DMS 273 (cell line): ENCODE results near the gene DYNLT2B.
A peak's percentile ranks its signal among the peaks of the same experiment; 100 is the strongest.
"Not testable (repeated sequence)": the region's sequence is repeated elsewhere in the genome, so short reads cannot be mapped to it uniquely, and the experiment has no call there.

Experiments used
- DNase-seq: peaks from one replicate; lab custom pipeline; 2025; ENCODE audit not compliant: unreplicated experiment; lab: John Stamatoyannopoulos, UW

The DYNLT2B gene

DNA sequence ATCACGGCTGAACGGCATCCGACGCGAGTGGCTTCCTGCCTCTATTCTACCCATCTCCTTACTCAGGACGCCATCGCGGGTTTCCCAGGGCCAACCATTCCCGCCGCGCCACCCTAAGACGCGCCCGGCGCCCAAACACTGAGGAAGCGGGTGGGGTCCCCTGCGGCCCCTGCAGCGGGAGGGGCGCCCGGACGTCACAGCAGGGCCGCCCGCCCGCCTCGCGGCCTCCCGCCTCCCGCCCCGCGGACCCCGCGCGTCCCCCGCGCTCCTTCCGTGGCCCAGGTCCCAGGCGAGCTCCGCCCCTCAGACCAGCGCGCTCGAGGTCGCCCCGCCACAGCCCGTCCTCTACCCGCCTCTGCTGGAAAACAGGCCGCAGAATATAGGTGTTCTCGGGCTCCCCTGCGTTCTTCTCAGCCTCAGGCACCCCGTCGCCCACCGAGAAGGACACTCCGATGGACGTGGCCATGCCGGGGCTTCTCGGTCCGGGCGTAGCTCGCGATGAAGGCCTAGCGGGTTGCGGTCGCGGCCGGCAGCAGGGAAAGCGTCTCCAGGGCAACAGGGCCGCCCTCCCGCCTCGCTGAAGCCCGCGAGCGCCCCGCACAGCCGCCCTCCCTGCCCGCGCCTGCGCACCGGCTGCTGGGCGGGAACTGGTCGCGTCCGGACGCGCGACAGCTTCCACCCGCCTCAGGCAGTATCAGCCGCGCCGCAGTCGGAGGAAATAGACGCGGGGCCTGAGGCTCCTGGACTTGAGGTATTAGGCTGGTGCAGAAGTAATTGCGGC, at the start of gene DYNLT2B:
DYNLT2B (minus strand) TSS at position 554 of the 781 bp plus-strand sequence; CDS start at position 466, 88 bp downstream.
- peak; percentile 98 for DNase-seq

DNA sequence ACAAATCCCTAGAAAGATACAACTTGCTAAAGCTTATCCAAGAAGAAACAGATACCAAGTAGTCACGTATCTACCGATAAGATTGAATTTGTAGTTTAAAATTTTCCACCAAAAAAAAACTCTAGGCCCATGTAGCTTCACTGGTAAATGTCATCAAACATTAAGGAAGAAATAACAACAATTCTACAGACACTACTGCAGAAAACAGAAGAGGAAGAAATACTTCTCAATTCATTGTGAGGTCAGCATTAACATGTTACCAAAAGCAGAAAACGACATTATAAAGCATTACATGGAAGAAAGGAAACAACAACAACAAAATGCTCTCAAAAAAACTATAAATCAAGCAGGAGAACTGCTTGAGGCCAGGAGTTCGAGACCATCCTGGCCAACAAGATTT, 47.7 kb upstream of the DYNLT2B start:
- DNase-seq = no peak

DNA sequence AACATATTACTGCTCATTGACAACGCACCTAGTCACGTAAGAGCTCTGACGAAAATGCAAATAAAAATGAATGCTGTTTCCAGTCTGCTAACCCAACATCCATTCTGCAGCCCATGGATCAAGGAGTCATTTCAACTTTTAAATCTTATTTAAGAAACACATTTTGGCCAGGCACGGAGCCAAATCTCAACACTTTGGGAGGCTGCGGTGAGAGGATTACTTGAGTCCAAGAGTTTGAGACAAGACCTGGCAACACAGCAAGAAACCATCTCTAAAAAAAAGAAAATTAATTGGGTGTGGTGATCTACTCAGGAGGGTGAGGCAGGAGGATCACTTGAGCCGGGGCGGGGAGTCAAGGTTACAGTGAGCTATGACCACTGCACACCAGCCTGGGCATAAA, 42.5 kb upstream of the DYNLT2B start:
- no peak for DNase-seq

DNA sequence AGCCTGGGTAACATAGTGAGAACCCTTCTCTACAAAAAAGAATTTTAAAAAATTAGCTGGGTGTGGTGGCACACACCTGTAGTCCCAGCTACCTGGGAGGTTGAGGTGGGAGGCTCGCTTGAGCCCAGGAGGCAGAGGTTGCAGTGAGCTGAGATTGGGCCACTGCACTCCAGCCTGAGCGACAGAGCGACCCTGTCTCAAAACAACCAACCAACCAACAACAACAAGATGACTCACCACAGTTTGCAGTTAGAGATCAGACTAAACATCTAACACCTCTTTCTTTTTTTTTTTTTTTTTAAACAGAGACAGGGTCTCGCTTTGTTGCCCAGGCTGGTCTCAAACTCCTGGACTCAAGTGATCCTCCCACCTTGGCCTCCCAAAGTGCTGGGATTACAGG, 40.5 kb upstream of the DYNLT2B start:
- not testable (repeated sequence) for DNase-seq

DNA sequence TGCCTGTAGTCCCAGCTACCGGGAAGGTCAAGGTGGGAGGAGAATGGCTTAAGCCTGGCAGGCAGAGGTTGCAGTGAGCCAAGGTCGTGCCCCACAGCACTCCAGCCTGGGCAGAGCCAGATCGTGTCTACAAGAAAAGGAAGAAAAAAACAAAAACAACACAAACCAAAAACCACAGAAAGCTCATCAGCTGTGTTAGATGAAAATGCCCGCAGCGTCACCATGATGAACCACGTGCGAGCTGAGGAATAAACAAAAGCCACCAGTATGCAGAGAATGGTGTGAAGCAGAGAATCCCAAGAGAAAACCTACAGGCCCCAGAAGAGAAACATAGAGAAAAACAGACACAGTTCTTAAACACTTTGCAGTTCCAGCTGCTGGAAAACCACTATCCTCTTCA, 39.9 kb upstream of the DYNLT2B start:
- DNase-seq = no peak

DNA sequence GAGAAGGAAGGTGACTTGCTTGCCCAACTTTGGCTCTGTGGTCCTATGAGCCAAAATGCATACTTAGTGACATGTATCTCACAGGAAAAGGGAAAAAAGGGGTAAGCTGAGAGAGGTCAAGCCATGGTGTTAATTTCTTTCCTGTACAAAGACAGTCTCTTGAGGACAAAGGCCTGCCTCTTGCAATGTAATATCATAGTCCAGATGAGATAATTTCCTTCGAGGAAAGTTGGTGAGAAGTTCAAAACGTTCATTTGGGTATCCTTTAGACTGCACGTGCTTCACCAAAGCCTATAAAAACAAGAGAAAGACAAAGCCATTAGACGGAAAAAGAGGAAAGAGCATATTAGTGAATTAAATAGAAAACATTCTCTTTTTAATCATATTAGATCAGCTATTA, 38.5 kb upstream of the DYNLT2B start:
- DNase-seq = no peak

DNA sequence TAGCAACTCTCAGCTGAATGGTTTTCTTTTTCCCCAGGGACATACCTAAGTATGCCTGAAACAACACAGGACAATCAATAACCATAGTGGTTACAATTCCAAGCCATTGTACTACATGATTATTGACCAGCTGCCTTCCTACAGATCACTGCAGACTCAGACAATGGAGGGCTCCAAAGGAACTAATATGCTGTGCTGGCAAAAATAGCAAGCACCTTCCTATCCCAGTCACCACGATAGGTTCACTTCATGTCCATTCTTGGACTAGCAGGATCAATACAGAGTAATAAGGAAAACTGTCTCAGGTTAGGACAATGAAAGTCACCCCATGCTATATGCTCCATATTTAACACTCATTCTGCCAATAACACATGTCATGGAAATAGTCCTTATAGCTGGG, 37.6 kb upstream of the DYNLT2B start:
- no peak for DNase-seq

DNA sequence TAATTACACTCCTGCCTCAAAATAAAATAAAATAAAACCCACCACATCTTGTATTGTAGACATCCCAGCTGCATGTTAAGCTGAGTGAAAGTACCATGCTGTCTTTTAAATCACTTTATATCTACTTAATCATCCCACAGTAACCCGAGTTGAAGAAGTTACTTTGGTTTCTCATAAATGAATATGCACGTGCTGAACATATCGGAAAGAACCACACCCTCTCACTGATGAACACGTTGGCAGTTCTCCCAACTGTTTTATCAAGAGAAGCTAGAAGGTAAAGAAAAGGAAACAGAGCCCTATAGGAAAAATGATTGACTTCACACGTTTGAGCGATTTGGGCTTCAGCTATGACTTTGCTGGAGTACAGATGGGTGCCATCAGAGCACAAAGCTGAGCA, 36.1 kb upstream of the DYNLT2B start:
- no peak for DNase-seq

DNA sequence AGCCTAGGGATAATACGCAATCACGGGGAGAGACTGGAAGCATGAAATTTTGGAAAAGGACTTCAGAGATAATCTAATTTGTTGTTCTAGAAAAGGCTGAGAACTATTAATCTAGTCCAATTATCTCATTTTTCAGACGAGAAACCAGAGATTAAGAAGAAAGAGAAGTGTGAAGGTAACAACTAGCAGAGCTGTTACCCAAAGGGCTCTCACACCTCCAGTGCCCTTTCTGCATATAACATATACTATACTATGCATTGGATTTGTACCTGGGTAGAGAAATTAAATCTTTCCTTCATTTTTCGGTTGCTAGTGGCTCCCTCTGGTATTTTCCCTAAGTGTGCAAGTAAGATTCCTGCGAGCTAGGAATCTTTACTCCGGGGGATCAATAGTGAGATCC, 33.5 kb upstream of the DYNLT2B start:
- no peak for DNase-seq

DNA sequence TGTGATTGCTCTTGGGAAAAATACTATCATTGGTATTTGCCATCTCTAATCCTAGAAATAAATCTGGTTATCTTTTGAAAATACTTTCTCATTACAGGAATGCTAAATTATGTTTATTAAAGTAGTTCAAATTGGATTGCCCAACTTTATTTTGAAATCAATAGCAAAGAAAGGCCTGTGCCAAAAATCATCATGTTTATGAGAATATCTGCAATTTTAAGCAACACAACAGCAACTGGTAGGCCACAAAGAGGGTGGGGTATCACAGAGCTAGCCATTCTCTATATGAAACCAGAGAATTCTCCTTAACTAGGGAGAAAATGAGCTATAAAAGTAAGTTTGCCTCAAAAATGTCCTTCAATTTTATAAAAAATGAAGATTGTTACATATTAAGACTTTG, 32.0 kb upstream of the DYNLT2B start:
- no peak for DNase-seq

DNA sequence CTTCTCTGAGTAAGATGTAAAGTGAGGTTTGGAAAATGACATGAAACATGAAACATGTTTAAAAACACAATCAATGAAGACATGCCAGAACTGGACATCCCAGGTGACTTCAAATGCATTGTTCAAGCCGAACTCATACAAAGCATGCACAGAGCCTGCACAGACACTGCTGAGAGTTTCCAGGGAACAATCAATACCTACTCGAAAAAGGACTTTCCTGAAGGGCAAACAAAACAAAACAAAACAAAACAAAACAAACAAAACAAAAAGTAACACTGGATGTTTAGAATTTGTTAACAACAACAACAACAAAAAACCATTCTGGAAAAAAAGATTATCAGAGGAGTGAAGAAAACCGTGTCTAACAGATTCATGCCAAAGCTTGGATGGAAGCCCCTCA, 30.7 kb upstream of the DYNLT2B start:
- DNase-seq = no peak

DNA sequence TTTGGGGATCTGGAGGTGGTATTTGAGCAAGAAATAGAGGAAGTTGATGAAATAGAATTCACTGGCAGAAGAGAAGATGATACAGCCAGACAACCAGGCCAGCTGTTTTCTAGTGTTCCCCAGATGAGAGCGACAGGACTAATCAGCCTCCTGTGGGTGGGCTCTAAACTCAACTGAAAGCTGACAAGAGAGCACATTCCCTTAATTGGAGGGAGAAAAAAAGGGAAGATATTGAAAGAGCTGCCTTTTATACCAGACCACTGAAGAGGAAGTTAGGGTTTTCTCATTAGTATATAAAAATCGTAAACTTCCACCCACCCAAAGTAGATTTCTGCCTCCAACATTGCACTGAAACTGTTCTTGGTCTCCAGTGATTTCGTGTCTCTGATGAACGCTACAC, 26.6 kb upstream of the DYNLT2B start:
- no peak for DNase-seq

DNA sequence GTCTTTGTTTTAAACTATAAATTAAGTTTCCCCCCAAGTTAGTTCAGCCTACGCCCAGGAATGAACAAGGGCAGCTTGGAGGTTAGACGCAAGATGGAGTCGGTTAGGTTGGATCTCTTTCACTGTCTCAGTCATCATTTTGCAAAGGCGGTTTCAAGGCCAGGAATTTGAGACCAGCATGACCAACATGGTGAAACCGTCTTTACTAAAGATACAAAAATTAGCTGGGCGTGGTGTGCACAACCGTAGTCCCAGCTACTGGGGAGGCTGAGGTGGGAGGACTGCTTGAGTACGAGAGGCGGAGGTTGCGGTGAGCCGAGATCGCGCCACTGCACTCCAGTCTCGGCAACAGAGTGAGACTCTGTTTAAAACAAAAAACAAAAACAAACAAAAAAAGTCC, 25.9 kb upstream of the DYNLT2B start:
- not testable (repeated sequence) for DNase-seq

DNA sequence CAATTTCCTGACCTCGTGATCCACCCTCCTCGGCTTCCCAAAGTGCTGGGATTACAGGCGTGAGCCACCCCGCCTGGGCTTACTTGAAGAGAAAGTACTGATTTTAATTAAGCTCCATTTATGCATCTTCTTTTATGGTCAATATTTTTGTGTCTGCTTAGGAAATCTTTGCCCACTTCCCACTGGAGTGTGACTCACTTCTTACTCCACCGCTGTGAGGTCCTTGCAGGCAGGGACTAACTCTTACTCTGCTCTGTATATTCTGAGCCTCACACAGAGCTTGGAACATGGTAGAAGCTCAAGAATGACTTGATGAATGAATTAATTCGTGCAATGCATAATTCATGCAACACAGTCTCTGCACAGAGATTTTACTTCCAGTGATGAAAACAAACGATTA, 23.1 kb upstream of the DYNLT2B start:
- no peak for DNase-seq

DNA sequence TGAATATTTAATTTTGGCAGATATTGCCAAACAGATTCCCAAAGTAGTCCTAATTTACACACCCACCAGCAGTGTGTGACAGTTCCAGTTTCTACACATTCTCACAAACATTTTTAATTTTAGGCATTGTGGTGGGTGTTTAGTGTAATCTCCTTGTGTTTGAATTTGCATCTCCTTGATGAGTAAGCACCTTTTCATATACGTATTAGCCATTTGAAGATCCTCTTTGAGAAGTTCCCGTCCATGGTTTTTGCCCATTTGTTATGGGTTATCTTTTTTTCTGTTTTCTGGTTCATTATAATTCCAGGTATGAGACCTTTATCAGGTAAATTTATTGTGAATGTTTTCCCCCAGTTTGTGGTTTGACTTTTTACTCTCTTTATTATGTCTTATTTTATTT, 22.4 kb upstream of the DYNLT2B start:
- no peak for DNase-seq

DNA sequence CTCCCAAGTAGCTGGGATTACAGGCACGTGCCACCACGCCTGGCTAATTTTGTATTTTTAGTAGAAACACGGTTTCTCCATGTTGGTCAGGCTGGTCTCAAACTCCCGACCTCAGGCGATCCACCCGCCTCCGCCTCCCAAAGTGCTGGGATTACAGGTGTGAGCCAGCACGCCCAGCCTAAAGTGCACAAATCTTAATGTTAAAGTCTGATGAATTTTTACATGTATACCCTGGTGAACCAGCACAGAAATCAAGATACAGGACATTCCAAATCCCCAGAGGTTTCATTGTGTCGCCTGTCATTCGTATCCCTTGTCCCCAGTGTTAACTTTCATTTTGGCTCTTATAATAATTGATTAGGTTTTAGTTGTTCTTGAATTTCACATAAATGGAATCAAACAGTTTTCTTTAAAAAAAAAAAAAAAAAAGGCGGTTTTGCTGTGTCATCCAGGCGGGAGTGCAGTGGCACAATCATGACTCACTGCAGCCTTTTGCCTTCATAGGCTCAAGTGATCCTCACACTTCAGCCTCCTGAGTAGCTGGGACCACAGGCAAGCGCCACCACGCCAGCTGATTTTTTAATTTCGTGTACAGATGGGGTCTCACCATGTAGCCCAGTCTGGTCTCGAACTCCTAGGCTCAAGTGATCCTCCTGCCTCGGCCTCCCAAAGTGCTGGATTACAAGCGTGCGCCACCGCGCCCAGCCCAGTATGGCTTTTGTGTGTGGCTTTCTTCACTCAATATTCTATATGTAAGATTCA, 21.6 kb upstream of the DYNLT2B start:
- DNase-seq = no peak

DNA sequence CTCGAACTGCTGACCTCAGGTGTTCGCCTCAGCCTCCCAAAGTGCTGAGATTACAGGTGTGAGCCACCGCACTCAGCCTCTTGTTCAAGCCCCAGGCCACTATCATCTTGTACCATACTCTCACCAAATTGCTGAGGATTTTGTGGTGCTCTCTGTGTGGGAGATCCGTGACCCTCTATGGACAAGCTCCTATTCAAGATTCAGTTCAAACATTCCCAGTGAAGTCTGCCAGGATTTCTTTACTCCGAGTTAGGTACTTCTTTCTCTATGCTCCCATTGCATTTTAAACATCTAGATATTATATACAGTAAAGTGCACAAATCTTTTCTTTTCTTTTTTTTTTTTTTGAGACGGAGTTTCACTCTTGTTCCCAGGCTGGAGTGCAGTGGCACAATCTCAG, 21.0 kb upstream of the DYNLT2B start:
- DNase-seq = no peak

DNA sequence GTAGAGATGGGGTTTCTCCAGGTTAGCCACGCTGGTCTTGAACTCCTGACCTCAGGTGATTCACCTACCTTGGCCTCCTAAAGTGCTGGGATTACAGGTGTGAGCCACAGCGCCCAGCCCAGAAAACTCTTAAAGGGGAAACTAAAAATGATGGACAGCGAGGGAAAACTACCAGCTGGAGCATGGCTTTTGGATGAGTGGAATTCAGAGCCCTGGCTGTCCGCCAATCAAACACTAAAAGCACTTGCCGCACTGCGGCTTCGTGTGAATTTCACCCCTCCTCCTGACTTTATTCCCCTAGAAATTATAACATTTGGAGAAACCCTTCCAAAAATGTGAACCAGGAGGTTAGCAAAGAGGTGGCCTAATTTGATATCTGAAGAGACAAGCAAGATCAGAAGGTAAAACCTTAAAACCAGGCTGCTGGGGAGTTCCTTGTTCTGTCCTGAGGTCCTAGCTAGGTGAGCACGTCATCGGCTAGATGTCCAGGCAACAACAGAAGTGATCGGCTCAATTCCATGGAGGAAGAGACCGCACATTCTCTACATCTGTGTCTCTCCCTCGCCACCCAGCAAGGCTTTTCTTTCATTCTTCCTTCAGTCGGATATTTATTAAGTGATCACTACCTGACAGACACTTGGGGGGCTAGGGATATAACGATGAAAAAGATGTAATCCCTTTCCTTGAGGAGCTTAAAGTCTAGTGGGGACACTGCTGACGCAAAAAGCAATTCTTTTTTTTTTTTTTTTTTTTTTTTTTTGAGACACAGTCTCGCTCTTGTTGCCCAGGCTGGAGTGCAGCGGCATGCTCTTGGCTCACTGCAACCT, 18.5 kb upstream of the DYNLT2B start:
- DNase-seq = peak; percentile 67

DNA sequence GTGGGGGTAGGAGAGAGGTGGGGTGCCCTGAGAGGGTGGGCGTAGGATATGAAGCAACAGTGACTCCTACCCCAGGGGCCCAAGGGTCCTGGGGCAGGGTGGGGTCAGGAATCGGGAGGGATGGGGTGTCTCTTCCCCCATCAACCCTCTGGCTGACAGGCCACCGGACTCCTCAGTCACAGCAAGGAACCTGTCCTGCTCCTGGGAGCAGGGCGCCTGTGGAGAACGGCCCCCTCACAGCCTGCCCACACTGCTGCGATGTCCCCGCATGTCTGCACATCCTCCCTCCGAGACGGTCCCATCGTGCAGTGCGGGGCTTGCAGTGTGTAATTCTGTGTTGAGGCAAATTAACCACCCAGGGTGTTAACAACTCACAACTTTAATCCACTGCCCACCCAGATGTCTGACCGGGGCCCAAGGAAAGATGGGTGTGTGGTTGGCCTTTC, 17.5 kb upstream of the DYNLT2B start:
- DNase-seq = no peak

DNA sequence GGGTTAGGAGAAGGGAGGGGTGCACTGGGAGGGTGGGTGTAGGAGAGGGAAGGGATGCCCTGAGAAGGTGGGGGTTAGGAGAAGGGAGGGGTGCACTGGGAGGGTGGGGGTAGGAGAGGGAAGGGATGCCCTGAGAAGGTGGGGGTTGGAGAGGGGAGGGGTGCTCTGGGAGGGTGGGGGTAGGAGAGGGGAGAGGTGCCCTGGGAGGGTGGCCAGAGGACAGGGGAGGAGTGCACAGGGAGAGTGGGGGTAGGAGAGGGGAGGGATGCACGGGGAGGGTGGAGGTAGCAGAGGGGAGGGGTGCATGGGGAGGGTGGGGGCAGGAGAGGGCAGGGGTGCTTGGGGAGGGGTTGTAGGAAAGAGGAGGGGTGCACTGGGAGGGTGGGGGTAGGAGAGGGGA, 16.9 kb upstream of the DYNLT2B start:
- no peak for DNase-seq

DNA sequence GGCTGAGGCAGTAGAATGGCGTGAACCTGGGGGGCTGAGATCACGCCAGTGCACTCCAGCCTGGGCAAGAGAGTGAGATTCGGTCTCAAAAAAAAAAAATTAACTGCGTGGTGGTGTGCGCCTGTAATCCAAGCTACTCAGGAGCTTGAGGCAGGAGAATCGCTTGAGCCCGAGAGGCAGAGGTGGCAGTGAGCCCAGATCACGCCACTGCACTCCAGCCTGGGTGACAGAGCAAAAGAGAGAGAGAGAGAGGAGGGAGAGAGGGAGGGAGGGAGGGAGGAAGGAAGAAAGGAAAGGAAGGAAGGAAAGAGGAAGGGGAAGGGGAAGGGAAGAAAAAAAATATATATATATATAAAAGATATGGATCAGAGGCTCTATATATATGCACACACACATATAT, 14.1 kb upstream of the DYNLT2B start:
- DNase-seq = no peak

DNA sequence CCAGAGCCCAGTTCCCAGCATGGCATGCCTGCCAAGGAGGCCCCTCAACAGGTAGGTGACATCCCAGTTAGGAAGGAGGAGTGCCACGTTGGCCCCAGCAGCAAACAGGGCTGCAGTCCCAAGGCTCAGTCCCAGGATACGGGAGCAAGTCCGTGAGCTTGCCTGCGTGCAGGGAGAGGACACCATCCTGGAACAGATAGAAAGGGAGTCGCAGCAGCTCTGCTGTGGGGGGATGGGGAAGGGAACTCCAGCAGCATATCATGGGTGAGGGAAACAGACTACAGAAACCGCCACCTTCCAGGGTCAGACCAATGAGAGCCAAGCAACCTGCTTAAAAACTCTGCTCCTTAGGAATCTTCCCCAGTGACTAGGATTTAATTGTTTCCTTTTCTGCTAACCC, 9.4 kb upstream of the DYNLT2B start:
- DNase-seq = no peak
